Stomach (tissue), 4 donors: ENCODE results near the gene EFL1.
"Not testable (repeated sequence)": the region's sequence is repeated elsewhere in the genome, so short reads cannot be mapped to it uniquely, and the experiment has no call there.

Experiments used
- CTCF ChIP-seq, 7 experiments: fragments of 450-650 bp in 4 of 7; fragments of 200-600 bp in 3 of 7; sonication (generic) in 3 of 7; IDR thresholded peaks; one replicate each; pipeline ENCODE4 v1.5.1; 2016 to 2019; ENCODE audit warnings: antibody characterized with exemption in 7 of 7, control low read depth in 2 of 7, mild to moderate bottlenecking in 1 of 7
- POLR2A ChIP-seq, 4 donors: fragments of 450-650 bp; IDR thresholded peaks; one replicate each; pipeline ENCODE4 v1.6.1; 2016; ENCODE audit warnings: antibody characterized with exemption in 4 of 4, control low read depth in 2 of 4, mild to moderate bottlenecking in 1 of 4, moderate library complexity in 1 of 4
- POLR2AphosphoS5 ChIP-seq, 3 donors: sonication (generic); formaldehyde crosslinking; IDR thresholded peaks; one replicate each; pipeline ENCODE4 v1.6.1; 2016; ENCODE audit warnings: antibody characterized with exemption in 3 of 3

GRCh38 chr15:82282386-82282785, 19.9 kb upstream of the EFL1 start:
- not testable (repeated sequence) for TF ChIP-seq CTCF, POLR2A, POLR2AphosphoS5 (IDR thresholded peaks at IDR 0.05)
